DND-41 (cell line): ENCODE measurements around the gene IL13RA1.

Source experiments
- ATAC-seq: fragments of 200-7000 bp; cut with Tn5 transposase; 3 replicates; pipeline ENCODE4 v1.9.1; 2021; ENCODE audit warnings: low read depth; ENCODE audit not compliant: insufficient read depth
- DNase-seq: peaks from one replicate; pipeline ENCODE4 v3.0.0-alpha.2; 2020
- H2AFZ ChIP-seq: 2 replicates; pipeline ENCODE4 v1.6.0; 2012; ENCODE audit warnings: low read depth, low read length
- H3K27ac ChIP-seq: 2 replicates; pipeline ENCODE4 v1.5.1; 2012; ENCODE audit warnings: low read length, inconsistent platforms
- H3K27me3 ChIP-seq: fragments of 200-600 bp; sonication (generic); 2 replicates; pipeline ENCODE4 v1.6.0; 2012; ENCODE audit warnings: low read length, mild to moderate bottlenecking, inconsistent platforms; ENCODE audit not compliant: insufficient read depth, poor library complexity
- H3K36me3 ChIP-seq: 2 replicates; pipeline ENCODE4 v1.5.1; 2012; ENCODE audit warnings: low read length, inconsistent platforms; ENCODE audit not compliant: insufficient read depth
- H3K4me1 ChIP-seq: 2 replicates; pipeline ENCODE4 v1.5.1; 2012; ENCODE audit warnings: mild to moderate bottlenecking, low read length; ENCODE audit not compliant: insufficient read depth
- H3K4me2 ChIP-seq: 2 replicates; pipeline ENCODE4 v1.6.0; 2012; ENCODE audit warnings: mild to moderate bottlenecking, moderate library complexity, low read length, inconsistent platforms; ENCODE audit not compliant: insufficient read depth
- H3K4me3 ChIP-seq, 2 experiments: fragments of 200-600 bp in 1 of 2; shearing (Covaris generic) in 1 of 2; 2 replicates each; pipeline ENCODE4 v1.5.1; 2012 to 2016; ENCODE audit warnings: inconsistent platforms in 2 of 2, low read length in 2 of 2, mild to moderate bottlenecking in 2 of 2, low read depth in 1 of 2, moderate library complexity in 1 of 2
- H3K79me2 ChIP-seq: 2 replicates; pipeline ENCODE4 v1.6.0; 2012; ENCODE audit warnings: low read length, inconsistent platforms; ENCODE audit not compliant: insufficient read depth
- H3K9ac ChIP-seq: 2 replicates; pipeline ENCODE4 v1.6.0; 2012; ENCODE audit warnings: low read depth, mild to moderate bottlenecking, inconsistent platforms, low read length, moderate library complexity
- H3K9me3 ChIP-seq: 2 replicates; pipeline ENCODE4 v1.5.1; 2012; ENCODE audit warnings: low read length, moderate library complexity, mild to moderate bottlenecking, inconsistent platforms; ENCODE audit not compliant: insufficient read depth, severe bottlenecking
- H4K20me1 ChIP-seq: 2 replicates; pipeline ENCODE4 v1.6.0; 2012; ENCODE audit warnings: low read length; ENCODE audit not compliant: insufficient read depth
- EZH2 ChIP-seq: IDR thresholded peaks from 3 replicates; pipeline ENCODE4 v1.6.1; 2012; ENCODE audit warnings: borderline replicate concordance, low read depth, mild to moderate bottlenecking, moderate library complexity, low read length, inconsistent platforms; ENCODE audit not compliant: severe bottlenecking
- TF ChIP-seq, protein P1 (sequence below): IDR thresholded peaks from 2 replicates; pipeline ENCODE4 v1.5.1; 2012; ENCODE audit warnings: borderline replicate concordance, low read length, moderate library complexity, mild to moderate bottlenecking; ENCODE audit not compliant: poor library complexity, severe bottlenecking; ENCODE audit errors: extremely low read depth

IL13RA1 gene

DNA sequence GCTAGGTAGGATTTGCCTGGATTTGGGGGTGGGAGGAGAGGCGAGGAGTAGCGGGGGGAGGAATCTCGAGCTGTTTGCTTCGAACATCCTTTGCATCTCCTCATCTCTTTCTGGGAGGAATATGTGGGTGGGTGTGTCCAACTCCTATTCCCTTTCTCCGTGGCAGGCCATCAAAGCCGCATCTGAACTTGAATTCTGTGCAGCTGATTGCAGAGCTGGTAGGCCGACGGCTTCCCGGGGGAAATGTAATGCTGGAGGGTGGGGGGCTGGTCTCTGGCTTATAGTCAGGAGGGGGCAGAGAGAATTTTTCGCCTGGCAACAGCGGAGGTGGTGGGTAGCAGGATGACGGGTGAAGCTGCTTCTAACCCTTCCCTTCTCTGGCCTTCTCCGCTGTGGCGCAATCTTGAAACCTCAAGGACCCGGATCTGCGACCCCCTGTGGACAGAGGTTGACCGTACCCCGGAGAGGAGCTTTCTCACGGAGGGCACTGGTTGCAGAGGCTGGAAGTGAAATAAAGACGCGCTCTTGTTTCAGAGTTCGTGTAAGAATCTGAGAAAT lies 96.8 kb downstream of the IL13RA1 start:
- Histone ChIP-seq H3K9ac (no peak overlapping the region), H2AFZ (no peak overlapping the region), H3K9me3 (no peaks in the 10 kb centered on the region), H3K4me1 (no peaks in the 10 kb centered on the region), H4K20me1 (no peaks in the 10 kb centered on the region), H3K79me2 (no peaks in the 10 kb centered on the region), H3K4me2 (no peak overlapping the region), H3K27me3 (no peaks in the 10 kb centered on the region), H3K27ac (no peak overlapping the region), H3K36me3 (no peaks in the 10 kb centered on the region), H3K4me3 (no peak overlapping the region)
- TF ChIP-seq, protein P1, sequence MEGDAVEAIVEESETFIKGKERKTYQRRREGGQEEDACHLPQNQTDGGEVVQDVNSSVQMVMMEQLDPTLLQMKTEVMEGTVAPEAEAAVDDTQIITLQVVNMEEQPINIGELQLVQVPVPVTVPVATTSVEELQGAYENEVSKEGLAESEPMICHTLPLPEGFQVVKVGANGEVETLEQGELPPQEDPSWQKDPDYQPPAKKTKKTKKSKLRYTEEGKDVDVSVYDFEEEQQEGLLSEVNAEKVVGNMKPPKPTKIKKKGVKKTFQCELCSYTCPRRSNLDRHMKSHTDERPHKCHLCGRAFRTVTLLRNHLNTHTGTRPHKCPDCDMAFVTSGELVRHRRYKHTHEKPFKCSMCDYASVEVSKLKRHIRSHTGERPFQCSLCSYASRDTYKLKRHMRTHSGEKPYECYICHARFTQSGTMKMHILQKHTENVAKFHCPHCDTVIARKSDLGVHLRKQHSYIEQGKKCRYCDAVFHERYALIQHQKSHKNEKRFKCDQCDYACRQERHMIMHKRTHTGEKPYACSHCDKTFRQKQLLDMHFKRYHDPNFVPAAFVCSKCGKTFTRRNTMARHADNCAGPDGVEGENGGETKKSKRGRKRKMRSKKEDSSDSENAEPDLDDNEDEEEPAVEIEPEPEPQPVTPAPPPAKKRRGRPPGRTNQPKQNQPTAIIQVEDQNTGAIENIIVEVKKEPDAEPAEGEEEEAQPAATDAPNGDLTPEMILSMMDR, result no peak
- no peak for TF ChIP-seq EZH2
- DNase-seq (no peak), ATAC-seq (no peak)

DNA sequence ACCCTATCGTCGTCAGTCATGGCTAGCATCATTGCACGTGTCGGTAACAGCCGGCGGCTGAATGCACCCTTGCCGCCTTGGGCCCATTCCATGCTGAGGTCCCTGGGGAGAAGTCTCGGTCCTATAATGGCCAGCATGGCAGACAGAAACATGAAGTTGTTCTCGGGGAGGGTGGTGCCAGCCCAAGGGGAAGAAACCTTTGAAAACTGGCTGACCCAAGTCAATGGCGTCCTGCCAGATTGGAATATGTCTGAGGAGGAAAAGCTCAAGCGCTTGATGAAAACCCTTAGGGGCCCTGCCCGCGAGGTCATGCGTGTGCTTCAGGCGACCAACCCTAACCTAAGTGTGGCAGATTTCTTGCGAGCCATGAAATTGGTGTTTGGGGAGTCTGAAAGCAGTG lies 97.8 kb downstream of the IL13RA1 start:
- H3K27me3 ChIP-seq, result no peaks in the 10 kb centered on the region
- no peak overlapping the region for H3K9ac ChIP-seq
- H3K4me3 ChIP-seq, result no peak overlapping the region
- no peaks in the 10 kb centered on the region for H3K9me3 ChIP-seq
- DNase-seq (no peak), ATAC-seq (no peak)
- H3K79me2 ChIP-seq, result no peaks in the 10 kb centered on the region
- H3K4me1 ChIP-seq, result no peaks in the 10 kb centered on the region
- H3K36me3 ChIP-seq, result no peaks in the 10 kb centered on the region
- H4K20me1 ChIP-seq, result no peaks in the 10 kb centered on the region
- H3K4me2 ChIP-seq, result no peak overlapping the region
- TF ChIP-seq, protein P1, result no peak
- TF ChIP-seq EZH2, result no peak
- no peak overlapping the region for H2AFZ ChIP-seq
- no peak overlapping the region for H3K27ac ChIP-seq

- Histone ChIP-seq H3K36me3 (no peaks in the 10 kb centered on the region), H3K27me3 (no peaks in the 10 kb centered on the region), H3K4me3 (no peak overlapping the region), H3K4me2 (no peak overlapping the region), H3K9me3 (no peaks in the 10 kb centered on the region), H3K9ac (no peak overlapping the region), H2AFZ (no peak overlapping the region), H3K79me2 (no peaks in the 10 kb centered on the region), H3K4me1 (no peaks in the 10 kb centered on the region), H4K20me1 (no peaks in the 10 kb centered on the region), H3K27ac (no peak overlapping the region)
- TF ChIP-seq, protein P1, result peak; percentile 26
- TF ChIP-seq EZH2, result no peak
- DNase-seq (no peak), ATAC-seq (no peak)
Observed at GRCh38 chrX:118839334-118839958, 112.0 kb downstream of the IL13RA1 start.
